ENCODE measurements around the gene GNAT2. TPM values are rescaled to one million over a fixed set of nuclear protein-coding genes. Genes with fewer than 3 reads are reported as not detected.

GNAT2 gene
- total and polyA plus RNA-seq, 2 donors (not counting 1 experiment from before 2014, with no cell fraction given) = 0.17 to 0.22 TPM

- Histone ChIP-seq H3K36me3 (ENCODE audit: control insufficient read depth, insufficient read depth, low read length) (peaks cover 2% of the 10 kb centered on the region), H3K27me3 (ENCODE audit: control insufficient read depth, insufficient read depth, low read length) (no peaks in the 10 kb centered on the region), H3K4me1 (ENCODE audit: control insufficient read depth, extremely low read depth, insufficient read depth, low read length) (peaks cover 10% of the 10 kb centered on the region), H3K4me3 (replicated peaks in 1 of 4; ENCODE audit: control extremely low read depth in 1 of 4, insufficient read depth in 1 of 4, low read depth in 3 of 4, low read length in 4 of 4) (no peak overlapping the region), H4K20me1 (ENCODE audit: control insufficient read depth, extremely low read depth, insufficient read depth, low read length) (no peaks in the 10 kb centered on the region), H3K79me2 (ENCODE audit: control insufficient read depth, insufficient read depth, low read length) (no peaks in the 10 kb centered on the region), H3K27ac (ENCODE audit: insufficient read depth, low read length) (peak overlapping the region; percentile 29), H3K9ac (ENCODE audit: insufficient read depth, low read length) (no peak overlapping the region), H2AFZ (ENCODE audit: low read length) (no peak overlapping the region), H3K4me2 (ENCODE audit: extremely low read depth, insufficient read depth, low read length) (peak overlapping the region; percentile 58), H3K9me3 (ENCODE audit: control insufficient read depth, insufficient read depth, low read depth, low read length) (no peaks in the 10 kb centered on the region)
- DNase-seq (ENCODE audit: low read depth in 2 of 2) = peak; percentile 41 to 52
- TF ChIP-seq EZH2 (IDR thresholded peaks at IDR 0.05; ENCODE audit: low read length, missing control alignments) (no peak), CTCF (conservative IDR thresholded peaks at IDR 0.05 in 1 of 2, IDR thresholded peaks at IDR 0.05 in 1 of 2; ENCODE audit: low read depth in 1 of 2, low read length in 2 of 2) (no peak)
These were observed 23.9 kb downstream of the GNAT2 start for GRCh38 chr1:109595531-109595930.

- H3K4me3 ChIP-seq (replicated peaks in 1 of 4; ENCODE audit: control extremely low read depth in 1 of 4, insufficient read depth in 1 of 4, low read depth in 3 of 4, low read length in 4 of 4) = no peak overlapping the region
- no peak overlapping the region for H3K27ac ChIP-seq (ENCODE audit: insufficient read depth, low read length)
- H3K27me3 ChIP-seq (ENCODE audit: control insufficient read depth, insufficient read depth, low read length) = no peaks in the 10 kb centered on the region
- no peak overlapping the region for H2AFZ ChIP-seq (ENCODE audit: low read length)
- H3K4me2 ChIP-seq (ENCODE audit: extremely low read depth, insufficient read depth, low read length) = no peak overlapping the region
- peaks cover 10% of the 10 kb centered on the region for H3K4me1 ChIP-seq (ENCODE audit: control insufficient read depth, extremely low read depth, insufficient read depth, low read length)
- H3K9me3 ChIP-seq (ENCODE audit: control insufficient read depth, insufficient read depth, low read depth, low read length) = no peaks in the 10 kb centered on the region
- no peaks in the 10 kb centered on the region for H4K20me1 ChIP-seq (ENCODE audit: control insufficient read depth, extremely low read depth, insufficient read depth, low read length)
- H3K79me2 ChIP-seq (ENCODE audit: control insufficient read depth, insufficient read depth, low read length) = no peaks in the 10 kb centered on the region
- H3K36me3 ChIP-seq (ENCODE audit: control insufficient read depth, insufficient read depth, low read length) = peaks cover 2% of the 10 kb centered on the region
- no peak for TF ChIP-seq CTCF (conservative IDR thresholded peaks at IDR 0.05 in 1 of 2, IDR thresholded peaks at IDR 0.05 in 1 of 2; ENCODE audit: low read depth in 1 of 2, low read length in 2 of 2)
- no peak for TF ChIP-seq EZH2 (IDR thresholded peaks at IDR 0.05; ENCODE audit: low read length, missing control alignments)
- H3K9ac ChIP-seq (ENCODE audit: insufficient read depth, low read length) = no peak overlapping the region
- no peak for DNase-seq (ENCODE audit: low read depth in 2 of 2)
These were observed 26.5 kb downstream of the GNAT2 start for GRCh38 chr1:109592916-109593315.

- TF ChIP-seq EZH2 (IDR thresholded peaks at IDR 0.05; ENCODE audit: low read length, missing control alignments) (no peak), CTCF (conservative IDR thresholded peaks at IDR 0.05 in 1 of 2, IDR thresholded peaks at IDR 0.05 in 1 of 2; ENCODE audit: low read depth in 1 of 2, low read length in 2 of 2) (no peak)
- no peak overlapping the region for H3K9ac ChIP-seq (ENCODE audit: insufficient read depth, low read length)
- peaks cover 1% of the 10 kb centered on the region for H3K4me1 ChIP-seq (ENCODE audit: control insufficient read depth, extremely low read depth, insufficient read depth, low read length)
- H3K27ac ChIP-seq (ENCODE audit: insufficient read depth, low read length) = no peak overlapping the region
- H2AFZ ChIP-seq (ENCODE audit: low read length) = no peak overlapping the region
- DNase-seq (ENCODE audit: low read depth in 2 of 2) = no peak
- H4K20me1 ChIP-seq (ENCODE audit: control insufficient read depth, extremely low read depth, insufficient read depth, low read length) = no peaks in the 10 kb centered on the region
- no peaks in the 10 kb centered on the region for H3K9me3 ChIP-seq (ENCODE audit: control insufficient read depth, insufficient read depth, low read depth, low read length)
- no peak overlapping the region for H3K4me3 ChIP-seq (replicated peaks in 1 of 4; ENCODE audit: control extremely low read depth in 1 of 4, insufficient read depth in 1 of 4, low read depth in 3 of 4, low read length in 4 of 4)
- H3K4me2 ChIP-seq (ENCODE audit: extremely low read depth, insufficient read depth, low read length) = no peak overlapping the region
- no peaks in the 10 kb centered on the region for H3K79me2 ChIP-seq (ENCODE audit: control insufficient read depth, insufficient read depth, low read length)
- peaks cover 6% of the 10 kb centered on the region for H3K36me3 ChIP-seq (ENCODE audit: control insufficient read depth, insufficient read depth, low read length)
- H3K27me3 ChIP-seq (ENCODE audit: control insufficient read depth, insufficient read depth, low read length) = no peaks in the 10 kb centered on the region
These were observed 29.7 kb downstream of the GNAT2 start for GRCh38 chr1:109589679-109590078.
